Panc1 (cell line): ENCODE measurements around the gene CACNA1D.

Experiments used
- CTCF ChIP-seq: fragments of 450-650 bp; IDR thresholded peaks from 2 replicates; pipeline ENCODE4 v1.5.1; 2017; ENCODE audit warnings: mild to moderate bottlenecking
- SIN3A ChIP-seq: IDR thresholded peaks from 2 replicates; pipeline ENCODE4 v1.6.1; 2012; ENCODE audit warnings: low read depth, mild to moderate bottlenecking, low read length, moderate library complexity, borderline replicate concordance; ENCODE audit not compliant: insufficient read depth
- TF ChIP-seq, protein P1 (sequence below), 2 experiments: IDR thresholded peaks; 2 replicates each; pipeline ENCODE4 v1.6.1; 2011 to 2012; ENCODE audit warnings: low read depth in 2 of 2, control low read depth in 1 of 2, low read length in 1 of 2, mild to moderate bottlenecking in 1 of 2, moderate library complexity in 1 of 2; ENCODE audit not compliant: insufficient read depth in 1 of 2

DNA sequence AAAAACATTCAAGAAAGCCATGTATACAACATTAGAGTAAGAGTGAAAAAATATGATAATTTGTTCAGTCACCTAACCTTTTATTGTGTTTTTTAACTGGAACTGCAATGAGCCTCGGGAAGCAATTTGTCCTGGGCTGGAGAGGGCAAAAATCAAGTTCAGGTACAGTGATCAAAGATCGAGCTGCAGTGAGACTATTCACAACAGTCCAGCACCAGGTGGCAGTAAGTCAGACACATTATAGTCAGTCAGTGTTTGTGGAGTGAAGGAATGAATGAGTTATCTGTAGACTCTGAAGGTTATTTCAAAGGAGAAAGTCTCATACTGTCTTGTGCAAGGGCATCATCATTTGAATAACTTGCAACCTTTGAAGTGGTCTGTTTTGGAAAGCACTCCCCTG, 235.2 kb downstream of the CACNA1D start:
- no peak for TF ChIP-seq CTCF
- no peak for TF ChIP-seq SIN3A
- TF ChIP-seq, protein P1, sequence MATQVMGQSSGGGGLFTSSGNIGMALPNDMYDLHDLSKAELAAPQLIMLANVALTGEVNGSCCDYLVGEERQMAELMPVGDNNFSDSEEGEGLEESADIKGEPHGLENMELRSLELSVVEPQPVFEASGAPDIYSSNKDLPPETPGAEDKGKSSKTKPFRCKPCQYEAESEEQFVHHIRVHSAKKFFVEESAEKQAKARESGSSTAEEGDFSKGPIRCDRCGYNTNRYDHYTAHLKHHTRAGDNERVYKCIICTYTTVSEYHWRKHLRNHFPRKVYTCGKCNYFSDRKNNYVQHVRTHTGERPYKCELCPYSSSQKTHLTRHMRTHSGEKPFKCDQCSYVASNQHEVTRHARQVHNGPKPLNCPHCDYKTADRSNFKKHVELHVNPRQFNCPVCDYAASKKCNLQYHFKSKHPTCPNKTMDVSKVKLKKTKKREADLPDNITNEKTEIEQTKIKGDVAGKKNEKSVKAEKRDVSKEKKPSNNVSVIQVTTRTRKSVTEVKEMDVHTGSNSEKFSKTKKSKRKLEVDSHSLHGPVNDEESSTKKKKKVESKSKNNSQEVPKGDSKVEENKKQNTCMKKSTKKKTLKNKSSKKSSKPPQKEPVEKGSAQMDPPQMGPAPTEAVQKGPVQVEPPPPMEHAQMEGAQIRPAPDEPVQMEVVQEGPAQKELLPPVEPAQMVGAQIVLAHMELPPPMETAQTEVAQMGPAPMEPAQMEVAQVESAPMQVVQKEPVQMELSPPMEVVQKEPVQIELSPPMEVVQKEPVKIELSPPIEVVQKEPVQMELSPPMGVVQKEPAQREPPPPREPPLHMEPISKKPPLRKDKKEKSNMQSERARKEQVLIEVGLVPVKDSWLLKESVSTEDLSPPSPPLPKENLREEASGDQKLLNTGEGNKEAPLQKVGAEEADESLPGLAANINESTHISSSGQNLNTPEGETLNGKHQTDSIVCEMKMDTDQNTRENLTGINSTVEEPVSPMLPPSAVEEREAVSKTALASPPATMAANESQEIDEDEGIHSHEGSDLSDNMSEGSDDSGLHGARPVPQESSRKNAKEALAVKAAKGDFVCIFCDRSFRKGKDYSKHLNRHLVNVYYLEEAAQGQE (IDR thresholded peaks at IDR 0.05; ENCODE audit: insufficient read depth in 1 of 2, low read depth in 2 of 2, low read length in 1 of 2), result no peak
